ENCODE results near the gene DIAPH3.
A peak's percentile ranks its signal among the peaks of the same experiment; 100 is the strongest.

The DIAPH3 gene

DNA sequence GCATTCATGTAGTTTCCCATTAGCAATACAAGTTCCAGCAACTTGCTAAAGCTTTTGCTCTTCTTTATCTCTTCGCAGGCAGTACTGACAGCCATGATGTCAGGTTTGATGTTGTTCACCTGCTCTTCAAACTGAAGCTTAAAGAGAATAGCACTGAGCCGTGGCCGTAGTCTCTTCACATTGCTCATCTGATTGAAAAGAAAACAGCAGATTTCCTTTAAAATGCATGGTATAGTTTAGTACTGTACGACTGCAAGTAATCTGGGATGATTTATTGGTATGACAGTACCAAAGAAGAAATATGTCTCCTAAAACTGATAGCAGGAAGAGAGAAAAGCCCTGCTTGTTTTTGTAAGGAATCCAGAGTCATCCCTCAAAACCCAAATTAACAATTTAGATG is 284.4 kb downstream of the DIAPH3 start:
- TF ChIP-seq, protein P1, sequence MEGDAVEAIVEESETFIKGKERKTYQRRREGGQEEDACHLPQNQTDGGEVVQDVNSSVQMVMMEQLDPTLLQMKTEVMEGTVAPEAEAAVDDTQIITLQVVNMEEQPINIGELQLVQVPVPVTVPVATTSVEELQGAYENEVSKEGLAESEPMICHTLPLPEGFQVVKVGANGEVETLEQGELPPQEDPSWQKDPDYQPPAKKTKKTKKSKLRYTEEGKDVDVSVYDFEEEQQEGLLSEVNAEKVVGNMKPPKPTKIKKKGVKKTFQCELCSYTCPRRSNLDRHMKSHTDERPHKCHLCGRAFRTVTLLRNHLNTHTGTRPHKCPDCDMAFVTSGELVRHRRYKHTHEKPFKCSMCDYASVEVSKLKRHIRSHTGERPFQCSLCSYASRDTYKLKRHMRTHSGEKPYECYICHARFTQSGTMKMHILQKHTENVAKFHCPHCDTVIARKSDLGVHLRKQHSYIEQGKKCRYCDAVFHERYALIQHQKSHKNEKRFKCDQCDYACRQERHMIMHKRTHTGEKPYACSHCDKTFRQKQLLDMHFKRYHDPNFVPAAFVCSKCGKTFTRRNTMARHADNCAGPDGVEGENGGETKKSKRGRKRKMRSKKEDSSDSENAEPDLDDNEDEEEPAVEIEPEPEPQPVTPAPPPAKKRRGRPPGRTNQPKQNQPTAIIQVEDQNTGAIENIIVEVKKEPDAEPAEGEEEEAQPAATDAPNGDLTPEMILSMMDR (IDR thresholded peaks at IDR 0.05; ENCODE audit: insufficient read depth, low read depth, low read length, missing control alignments): no peak

DNA sequence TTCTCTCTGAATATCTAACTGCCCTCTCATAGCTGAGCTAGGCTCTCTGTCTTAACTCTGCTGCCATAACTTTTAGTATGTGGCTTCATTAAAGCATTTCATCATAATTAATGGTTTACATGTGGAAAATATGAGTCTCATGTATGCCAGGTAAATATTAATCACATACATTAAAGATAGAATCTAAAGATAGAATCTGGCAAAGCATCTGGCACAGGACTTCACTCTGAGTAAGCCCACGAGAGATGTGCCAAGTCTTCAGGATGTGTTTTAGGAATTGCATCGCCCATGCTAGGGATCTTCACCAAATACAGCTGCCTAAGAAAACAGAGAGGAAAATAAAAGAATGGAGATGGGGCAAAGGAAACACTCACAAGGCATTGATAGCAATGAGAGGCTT is 285.8 kb downstream of the DIAPH3 start:
- no peak overlapping the region for H3K4me3 ChIP-seq (ENCODE audit: low read depth, low read length)
- DNase-seq (ENCODE audit: low read depth): no peak
- TF ChIP-seq, protein P1 (IDR thresholded peaks at IDR 0.05; ENCODE audit: insufficient read depth, low read depth, low read length, missing control alignments): no peak

More for the DNA sequence above, 284.4 kb downstream of the DIAPH3 start:
- DNase-seq (ENCODE audit: low read depth): no peak
- no peak overlapping the region for H3K4me3 ChIP-seq (ENCODE audit: low read depth, low read length)

DNA sequence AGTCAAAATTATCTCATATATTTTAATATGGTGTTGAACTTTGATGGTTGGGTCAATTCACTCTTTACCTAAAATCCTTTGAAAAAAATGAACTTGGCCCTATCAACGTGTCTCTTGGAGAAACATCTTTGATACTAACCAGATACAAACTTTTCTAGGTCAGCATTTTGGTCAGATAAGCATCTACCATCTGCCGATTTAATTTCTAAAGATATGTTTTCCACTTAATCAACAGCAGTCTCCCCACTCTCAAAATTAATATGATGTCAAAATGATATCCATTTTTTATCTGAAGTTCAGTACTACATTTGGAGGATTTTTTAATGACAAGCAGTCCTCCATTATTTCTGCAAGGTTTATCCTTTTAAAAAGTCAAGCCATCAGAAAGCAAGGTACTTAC is 288.8 kb downstream of the DIAPH3 start:
- H3K4me3 ChIP-seq (ENCODE audit: low read depth, low read length): no peak overlapping the region

DNA sequence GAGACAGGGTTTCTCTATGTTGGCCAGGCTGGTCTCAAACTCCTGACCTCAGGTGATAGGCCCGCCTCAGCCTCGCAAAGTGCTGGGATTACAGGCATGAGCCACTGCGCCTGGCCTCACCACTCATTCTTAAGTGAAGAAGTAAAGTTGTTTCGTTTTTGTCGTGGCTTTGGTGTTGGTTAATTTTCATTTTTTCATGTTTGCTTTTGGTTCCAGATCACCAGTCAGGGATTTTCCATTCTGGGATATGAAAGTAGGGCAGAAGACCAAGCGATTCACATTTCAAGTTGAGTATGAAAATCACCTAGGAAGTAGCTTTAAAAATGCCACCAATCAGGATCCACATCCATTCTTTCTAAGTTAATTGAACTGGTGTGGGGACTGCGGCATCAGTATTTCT is 289.9 kb downstream of the DIAPH3 start:
- peak; percentile 2 for DNase-seq (ENCODE audit: low read depth)
- no peak overlapping the region for H3K4me3 ChIP-seq (ENCODE audit: low read depth, low read length)
- TF ChIP-seq, protein P1 (IDR thresholded peaks at IDR 0.05; ENCODE audit: insufficient read depth, low read depth, low read length, missing control alignments): no peak

More for the DNA sequence above, 288.8 kb downstream of the DIAPH3 start:
- TF ChIP-seq, protein P1 (IDR thresholded peaks at IDR 0.05; ENCODE audit: insufficient read depth, low read depth, low read length, missing control alignments): no peak
- DNase-seq (ENCODE audit: low read depth): no peak

DNA sequence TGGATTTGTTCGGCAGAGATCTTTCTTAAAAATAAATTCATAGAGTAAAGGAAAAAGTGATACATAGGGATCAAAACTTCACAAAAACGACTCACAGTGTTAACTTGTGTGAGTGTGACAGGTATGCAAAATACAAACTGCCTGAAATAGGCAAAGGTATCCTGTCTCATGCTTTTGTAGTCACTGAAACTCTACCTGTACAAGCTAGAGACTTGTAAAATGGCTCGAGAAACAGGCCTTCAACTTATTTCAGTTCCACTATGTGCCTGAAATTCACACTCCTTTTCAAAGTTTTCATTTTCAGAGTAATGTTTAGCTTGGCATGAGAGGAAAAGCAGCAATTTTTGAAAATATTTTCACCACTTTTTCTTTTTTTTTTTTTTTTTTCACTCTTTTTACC is 290.4 kb downstream of the DIAPH3 start:
- H3K4me3 ChIP-seq (ENCODE audit: low read depth, low read length): no peak overlapping the region
- no peak for DNase-seq (ENCODE audit: low read depth)
- TF ChIP-seq, protein P1 (IDR thresholded peaks at IDR 0.05; ENCODE audit: insufficient read depth, low read depth, low read length, missing control alignments): no peak

DNA sequence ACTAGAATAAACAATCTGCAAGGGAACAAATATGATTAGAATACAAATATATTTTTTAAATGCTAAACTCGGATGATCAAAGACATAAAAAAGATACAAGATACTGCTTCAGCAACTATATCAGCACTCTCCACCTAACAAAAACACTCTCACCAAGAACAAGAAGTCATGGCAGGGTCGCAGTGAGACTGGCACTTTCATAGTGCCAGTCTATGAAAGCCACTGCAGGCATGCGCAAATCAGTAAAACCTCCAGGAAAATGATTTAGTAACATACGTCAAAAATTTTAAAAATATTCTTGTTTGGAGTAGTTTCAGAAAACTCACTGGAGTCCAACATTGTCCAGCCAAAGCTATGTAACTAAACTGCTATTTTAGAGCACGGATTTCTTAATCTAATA is 295.9 kb downstream of the DIAPH3 start:
- TF ChIP-seq, protein P1 (IDR thresholded peaks at IDR 0.05; ENCODE audit: insufficient read depth, low read depth, low read length, missing control alignments): no peak
- DNase-seq (ENCODE audit: low read depth): no peak
- H3K4me3 ChIP-seq (ENCODE audit: low read depth, low read length): no peak overlapping the region

DNA sequence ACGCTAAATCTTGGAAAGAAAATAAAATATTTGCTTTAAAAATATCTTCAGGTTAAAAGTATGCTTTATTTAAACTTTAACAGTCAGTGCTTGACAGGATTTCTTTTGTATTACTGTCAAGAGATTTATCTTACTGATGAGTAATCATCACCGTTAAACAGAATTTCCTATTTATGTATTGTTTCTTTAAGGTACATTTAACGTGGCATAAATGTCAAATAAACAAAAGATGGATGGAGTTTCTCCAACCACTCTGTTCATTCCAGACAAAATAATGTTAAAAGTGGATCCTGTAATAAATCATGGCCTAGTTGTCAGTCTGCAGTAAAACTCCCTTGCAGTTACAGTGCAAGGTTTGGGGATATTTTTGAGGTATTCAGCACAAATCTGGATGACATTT is 298.3 kb downstream of the DIAPH3 start:
- H3K4me3 ChIP-seq (ENCODE audit: low read depth, low read length): no peak overlapping the region
- TF ChIP-seq, protein P1 (IDR thresholded peaks at IDR 0.05; ENCODE audit: insufficient read depth, low read depth, low read length, missing control alignments): no peak
- no peak for DNase-seq (ENCODE audit: low read depth)
